ENCODE results near the gene RBM47. TPM values are rescaled to one million over a fixed set of nuclear protein-coding genes. Genes with fewer than 3 reads are reported as not detected.

The RBM47 gene
- total and polyA plus RNA-seq, 9 of the 15 experiments (the other 6 are each of a cell fraction or from before 2014, with no cell fraction given): 1.4 to 6.4 (median 3.3) TPM

DNA sequence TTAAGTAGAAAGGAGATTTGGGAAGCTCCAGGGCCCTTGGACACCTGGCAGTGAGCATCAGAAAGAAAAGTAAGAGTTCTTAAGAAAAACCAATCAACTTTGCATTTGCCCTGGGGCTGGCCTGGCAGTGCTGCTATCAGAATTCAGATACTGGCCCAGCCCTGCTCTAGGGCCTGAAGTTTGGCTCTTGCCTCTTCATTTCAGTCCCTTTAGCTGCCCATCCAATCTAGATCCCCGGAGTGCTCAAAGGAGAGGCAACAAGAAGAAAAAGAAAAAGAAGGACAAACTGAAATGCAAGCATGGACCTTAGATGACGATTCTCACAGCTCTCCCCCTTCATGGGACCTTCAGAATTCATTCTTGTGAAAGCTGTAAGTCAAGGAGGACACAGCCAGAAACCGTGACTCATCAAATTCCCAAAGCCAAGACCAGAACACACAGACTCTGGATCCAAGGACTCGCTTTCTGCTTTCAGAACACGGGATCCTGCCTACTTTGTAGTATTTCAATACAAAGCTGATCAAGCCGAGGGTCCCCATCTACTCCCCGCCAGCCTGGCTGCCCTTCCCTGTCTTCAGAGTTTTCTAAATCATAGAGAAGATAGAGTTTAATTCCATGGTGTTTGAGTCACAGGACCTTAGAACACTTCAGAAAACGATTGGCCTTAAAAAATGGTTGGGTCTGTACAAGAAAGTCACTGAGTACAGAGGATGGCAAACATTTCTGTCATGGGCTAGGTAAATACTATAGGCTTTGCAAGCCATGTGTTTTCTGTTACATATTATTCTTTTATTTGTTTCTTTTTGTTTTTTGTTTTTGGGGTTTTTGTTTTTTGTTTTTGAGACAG, 103.7 kb downstream of the RBM47 start (continued):
- TF ChIP-seq MYC (IDR thresholded peaks at IDR 0.05; ENCODE audit: low read depth, low read length) (no peak), MYC (CRISPR knock-in tag; IDR thresholded peaks at IDR 0.05; ENCODE audit: borderline replicate concordance, low read depth) (no peak), FUS (optimal IDR thresholded peaks at IDR 0.05; ENCODE audit: low read depth, low read length) (no peak), KDM1A (IDR thresholded peaks at IDR 0.05) (no peak), CREBBP (IDR thresholded peaks at IDR 0.05; ENCODE audit: low read depth, low read length) (no peak), ZNF133 (CRISPR knock-in tag; IDR thresholded peaks at IDR 0.05) (no peak), MAFK (IDR thresholded peaks at IDR 0.05; ENCODE audit: low read length) (peak; percentile 94), ZNF766 (CRISPR knock-in tag; conservative IDR thresholded peaks at IDR 0.05) (0 out of 2 replicates have a peak, but pooled peaks have one; percentile 37), SMARCC2 (IDR thresholded peaks at IDR 0.05; ENCODE audit: low read depth) (peak; percentile 50; the same call in 1 of the 2 replicates), ZNF274 (IDR thresholded peaks at IDR 0.05; ENCODE audit: borderline replicate concordance, low read depth, low read length) (no peak), SETDB1 (IDR thresholded peaks at IDR 0.05; ENCODE audit: low read length) (no peak), BDP1 (IDR thresholded peaks at IDR 0.05; ENCODE audit: insufficient read depth, insufficient read length) (no peak), ZNF354B (CRISPR knock-in tag; IDR thresholded peaks at IDR 0.05) (no peak), ZZZ3 (IDR thresholded peaks at IDR 0.05) (no peak), POLR3G (IDR thresholded peaks at IDR 0.05; ENCODE audit: extremely low read depth, insufficient read length, insufficient replicate concordance) (no peak), PHTF2 (CRISPR knock-in tag; IDR thresholded peaks at IDR 0.05) (no peak), ZNF282 (CRISPR knock-in tag; IDR thresholded peaks at IDR 0.05) (no peak), NEUROD1 (IDR thresholded peaks at IDR 0.05; ENCODE audit: borderline replicate concordance, low read depth, low read length, partially characterized antibody) (no peak), ZNF384 (IDR thresholded peaks at IDR 0.05; ENCODE audit: low read depth, low read length) (no peak)
- TF ChIP-seq, protein P1, sequence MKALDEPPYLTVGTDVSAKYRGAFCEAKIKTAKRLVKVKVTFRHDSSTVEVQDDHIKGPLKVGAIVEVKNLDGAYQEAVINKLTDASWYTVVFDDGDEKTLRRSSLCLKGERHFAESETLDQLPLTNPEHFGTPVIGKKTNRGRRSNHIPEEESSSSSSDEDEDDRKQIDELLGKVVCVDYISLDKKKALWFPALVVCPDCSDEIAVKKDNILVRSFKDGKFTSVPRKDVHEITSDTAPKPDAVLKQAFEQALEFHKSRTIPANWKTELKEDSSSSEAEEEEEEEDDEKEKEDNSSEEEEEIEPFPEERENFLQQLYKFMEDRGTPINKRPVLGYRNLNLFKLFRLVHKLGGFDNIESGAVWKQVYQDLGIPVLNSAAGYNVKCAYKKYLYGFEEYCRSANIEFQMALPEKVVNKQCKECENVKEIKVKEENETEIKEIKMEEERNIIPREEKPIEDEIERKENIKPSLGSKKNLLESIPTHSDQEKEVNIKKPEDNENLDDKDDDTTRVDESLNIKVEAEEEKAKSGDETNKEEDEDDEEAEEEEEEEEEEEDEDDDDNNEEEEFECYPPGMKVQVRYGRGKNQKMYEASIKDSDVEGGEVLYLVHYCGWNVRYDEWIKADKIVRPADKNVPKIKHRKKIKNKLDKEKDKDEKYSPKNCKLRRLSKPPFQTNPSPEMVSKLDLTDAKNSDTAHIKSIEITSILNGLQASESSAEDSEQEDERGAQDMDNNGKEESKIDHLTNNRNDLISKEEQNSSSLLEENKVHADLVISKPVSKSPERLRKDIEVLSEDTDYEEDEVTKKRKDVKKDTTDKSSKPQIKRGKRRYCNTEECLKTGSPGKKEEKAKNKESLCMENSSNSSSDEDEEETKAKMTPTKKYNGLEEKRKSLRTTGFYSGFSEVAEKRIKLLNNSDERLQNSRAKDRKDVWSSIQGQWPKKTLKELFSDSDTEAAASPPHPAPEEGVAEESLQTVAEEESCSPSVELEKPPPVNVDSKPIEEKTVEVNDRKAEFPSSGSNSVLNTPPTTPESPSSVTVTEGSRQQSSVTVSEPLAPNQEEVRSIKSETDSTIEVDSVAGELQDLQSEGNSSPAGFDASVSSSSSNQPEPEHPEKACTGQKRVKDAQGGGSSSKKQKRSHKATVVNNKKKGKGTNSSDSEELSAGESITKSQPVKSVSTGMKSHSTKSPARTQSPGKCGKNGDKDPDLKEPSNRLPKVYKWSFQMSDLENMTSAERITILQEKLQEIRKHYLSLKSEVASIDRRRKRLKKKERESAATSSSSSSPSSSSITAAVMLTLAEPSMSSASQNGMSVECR (CRISPR knock-in tag; IDR thresholded peaks at IDR 0.05): no peak
- TF ChIP-seq, protein P2, sequence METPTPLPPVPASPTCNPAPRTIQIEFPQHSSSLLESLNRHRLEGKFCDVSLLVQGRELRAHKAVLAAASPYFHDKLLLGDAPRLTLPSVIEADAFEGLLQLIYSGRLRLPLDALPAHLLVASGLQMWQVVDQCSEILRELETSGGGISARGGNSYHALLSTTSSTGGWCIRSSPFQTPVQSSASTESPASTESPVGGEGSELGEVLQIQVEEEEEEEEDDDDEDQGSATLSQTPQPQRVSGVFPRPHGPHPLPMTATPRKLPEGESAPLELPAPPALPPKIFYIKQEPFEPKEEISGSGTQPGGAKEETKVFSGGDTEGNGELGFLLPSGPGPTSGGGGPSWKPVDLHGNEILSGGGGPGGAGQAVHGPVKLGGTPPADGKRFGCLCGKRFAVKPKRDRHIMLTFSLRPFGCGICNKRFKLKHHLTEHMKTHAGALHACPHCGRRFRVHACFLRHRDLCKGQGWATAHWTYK (CRISPR knock-in tag; IDR thresholded peaks at IDR 0.05): 0 out of 2 replicates have a peak, but pooled peaks have one; percentile 34
- TF ChIP-seq, protein P3, sequence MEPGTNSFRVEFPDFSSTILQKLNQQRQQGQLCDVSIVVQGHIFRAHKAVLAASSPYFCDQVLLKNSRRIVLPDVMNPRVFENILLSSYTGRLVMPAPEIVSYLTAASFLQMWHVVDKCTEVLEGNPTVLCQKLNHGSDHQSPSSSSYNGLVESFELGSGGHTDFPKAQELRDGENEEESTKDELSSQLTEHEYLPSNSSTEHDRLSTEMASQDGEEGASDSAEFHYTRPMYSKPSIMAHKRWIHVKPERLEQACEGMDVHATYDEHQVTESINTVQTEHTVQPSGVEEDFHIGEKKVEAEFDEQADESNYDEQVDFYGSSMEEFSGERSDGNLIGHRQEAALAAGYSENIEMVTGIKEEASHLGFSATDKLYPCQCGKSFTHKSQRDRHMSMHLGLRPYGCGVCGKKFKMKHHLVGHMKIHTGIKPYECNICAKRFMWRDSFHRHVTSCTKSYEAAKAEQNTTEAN (CRISPR knock-in tag; IDR thresholded peaks at IDR 0.05): no peak
